Kidney epithelial cell (primary cell): ENCODE data around the gene TMEM114. TPM values are rescaled to one million over a fixed set of nuclear protein-coding genes. Genes with fewer than 3 reads are reported as not detected.
A peak's percentile ranks its signal among the peaks of the same experiment; 100 is the strongest.

Source experiments
- DNase-seq: peaks from one replicate; pipeline ENCODE4 v3.0.0-alpha.2; 2010; ENCODE audit warnings: low read depth
- H3K27me3 ChIP-seq: 2 replicates; pipeline ENCODE4 v1.6.0; 2011; ENCODE audit warnings: low read length; ENCODE audit not compliant: control insufficient read depth, insufficient read depth
- H3K36me3 ChIP-seq: 2 replicates; pipeline ENCODE4 v1.5.1; 2011; ENCODE audit warnings: low read length; ENCODE audit not compliant: control insufficient read depth, insufficient read depth
- H3K4me3 ChIP-seq: 2 replicates; pipeline ENCODE4 v1.5.1; 2011; ENCODE audit warnings: low read depth, mild to moderate bottlenecking, control low read depth, low read length
- total RNA-seq: library from RNA; depleted of rRNA; stranded (reverse); fragments of >200 nt; gene quantifications from 2 replicates; pipeline ENCODE4 v1.2.3, GENCODE V29; 2015
- TF ChIP-seq, protein P1 (sequence below): IDR thresholded peaks from 2 replicates; pipeline ENCODE4 v1.5.1; 2011; ENCODE audit warnings: mild to moderate bottlenecking, moderate library complexity, low read length, control low read depth, inconsistent platforms; ENCODE audit not compliant: insufficient read depth, poor library complexity, severe bottlenecking

Gene TMEM114
- total RNA-seq, result not detected in 2 replicates

DNA sequence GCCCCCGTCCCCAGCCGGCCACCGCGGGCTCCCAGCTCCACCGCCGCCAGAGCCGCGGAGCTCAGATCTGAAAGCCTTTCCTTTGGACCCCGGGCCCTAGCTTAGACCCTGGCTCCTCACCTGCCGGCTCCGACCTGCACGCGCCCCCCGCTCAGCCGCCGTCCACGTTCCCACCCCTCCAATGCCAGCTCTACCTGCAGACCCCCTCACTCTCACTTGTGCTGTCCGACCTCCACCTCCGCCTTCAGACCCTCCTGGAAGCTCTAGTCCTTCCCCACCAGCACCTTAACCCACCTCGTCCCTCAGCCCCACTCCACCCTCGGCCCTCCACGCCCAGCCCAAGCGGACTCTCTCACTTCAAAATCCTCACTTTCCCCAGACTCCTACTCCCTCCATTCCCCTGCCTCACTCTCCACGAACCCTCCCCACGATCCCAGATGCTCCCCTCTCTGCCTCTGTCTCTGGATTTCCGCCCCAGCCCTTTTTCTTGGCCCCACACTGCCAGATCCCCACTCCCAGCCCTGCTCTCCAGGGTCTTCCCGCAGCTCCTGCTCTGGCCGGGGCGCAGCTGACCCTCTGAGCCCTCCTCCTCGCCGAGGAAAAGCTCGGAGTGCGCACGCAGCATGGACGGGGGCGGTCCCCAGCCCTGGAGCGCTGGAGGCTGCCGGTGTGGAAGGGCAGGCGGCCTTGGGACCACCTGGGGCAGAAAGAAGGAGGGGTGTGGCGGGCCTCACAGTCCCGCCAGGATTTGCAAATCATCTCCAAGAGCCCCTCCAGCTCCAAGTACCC, at the start of gene TMEM114:
TMEM114 (minus strand) TSS at position 612 of the 789 bp plus-strand sequence. CDS start 673 bp downstream, outside the sequence.
- Histone ChIP-seq H3K27me3 (peaks cover 37% of the 10 kb centered on the region), H3K4me3 (no peak within 1 kb of the TSS), H3K36me3 (no peaks in the 10 kb centered on the region)
- TF ChIP-seq, protein P1, sequence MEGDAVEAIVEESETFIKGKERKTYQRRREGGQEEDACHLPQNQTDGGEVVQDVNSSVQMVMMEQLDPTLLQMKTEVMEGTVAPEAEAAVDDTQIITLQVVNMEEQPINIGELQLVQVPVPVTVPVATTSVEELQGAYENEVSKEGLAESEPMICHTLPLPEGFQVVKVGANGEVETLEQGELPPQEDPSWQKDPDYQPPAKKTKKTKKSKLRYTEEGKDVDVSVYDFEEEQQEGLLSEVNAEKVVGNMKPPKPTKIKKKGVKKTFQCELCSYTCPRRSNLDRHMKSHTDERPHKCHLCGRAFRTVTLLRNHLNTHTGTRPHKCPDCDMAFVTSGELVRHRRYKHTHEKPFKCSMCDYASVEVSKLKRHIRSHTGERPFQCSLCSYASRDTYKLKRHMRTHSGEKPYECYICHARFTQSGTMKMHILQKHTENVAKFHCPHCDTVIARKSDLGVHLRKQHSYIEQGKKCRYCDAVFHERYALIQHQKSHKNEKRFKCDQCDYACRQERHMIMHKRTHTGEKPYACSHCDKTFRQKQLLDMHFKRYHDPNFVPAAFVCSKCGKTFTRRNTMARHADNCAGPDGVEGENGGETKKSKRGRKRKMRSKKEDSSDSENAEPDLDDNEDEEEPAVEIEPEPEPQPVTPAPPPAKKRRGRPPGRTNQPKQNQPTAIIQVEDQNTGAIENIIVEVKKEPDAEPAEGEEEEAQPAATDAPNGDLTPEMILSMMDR, result no peak
- DNase-seq, result no peak

DNA sequence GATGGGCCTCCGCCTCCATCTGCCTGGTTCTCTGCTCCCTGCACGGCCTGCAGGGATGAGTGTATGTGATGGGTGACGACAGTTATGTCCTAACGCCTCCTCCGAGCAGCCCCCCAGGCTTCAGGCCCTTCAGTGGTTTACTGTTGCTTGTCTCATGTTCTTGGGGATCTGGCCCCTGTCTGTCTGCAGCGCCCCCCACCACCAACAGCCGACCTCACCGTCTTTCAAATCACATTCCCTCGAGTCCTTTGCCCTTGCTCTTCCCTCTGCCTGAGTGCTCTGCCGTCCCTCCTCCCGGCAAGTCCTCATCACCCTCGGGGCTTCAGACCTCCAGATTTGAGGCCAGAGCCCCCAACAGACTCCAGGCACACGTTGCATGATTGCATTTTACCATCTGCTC, 49.4 kb upstream of the TMEM114 start:
- H3K4me3 ChIP-seq, result no peak overlapping the region
- peaks cover 8% of the 10 kb centered on the region for H3K36me3 ChIP-seq
- H3K27me3 ChIP-seq, result no peaks in the 10 kb centered on the region
- no peak for DNase-seq
- TF ChIP-seq, protein P1, result no peak

DNA sequence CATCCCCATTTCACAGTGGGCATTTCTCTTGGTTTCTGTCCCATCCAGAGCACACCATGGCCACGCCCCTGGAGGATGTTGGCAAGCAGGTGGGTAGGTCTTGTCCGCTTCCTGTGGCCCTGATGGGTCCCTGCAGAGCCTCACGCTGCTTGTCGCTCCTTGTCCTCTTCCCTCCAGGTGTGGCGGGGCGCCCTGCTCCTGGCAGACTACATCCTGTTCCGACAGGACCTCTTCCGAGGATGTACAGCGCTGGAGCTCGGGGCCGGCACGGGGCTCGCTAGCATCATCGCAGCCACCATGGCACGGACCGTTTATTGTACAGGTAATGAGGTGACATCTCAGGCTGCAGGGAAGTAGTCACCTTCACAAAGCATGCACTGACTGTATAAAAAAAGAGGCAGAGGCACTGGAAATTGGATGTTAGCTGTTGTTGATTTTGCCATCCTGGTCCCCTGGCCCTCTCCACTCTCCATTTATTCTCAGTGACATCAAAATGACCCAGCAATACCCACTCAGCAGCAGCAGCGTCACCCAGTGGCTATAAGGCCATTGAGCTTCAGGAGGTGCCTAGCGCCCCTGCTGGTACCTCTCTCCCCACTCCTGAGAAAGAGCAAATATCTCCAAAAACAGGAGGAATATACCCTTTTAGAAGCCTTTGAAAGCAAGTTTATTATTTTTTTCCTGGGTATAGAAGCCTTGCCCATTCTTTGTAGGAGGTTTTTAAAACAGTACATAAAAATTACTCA, 44.9 kb upstream of the TMEM114 start:
- H3K4me3 ChIP-seq, result no peak overlapping the region
- TF ChIP-seq, protein P1, result peak; percentile 89
- no peak for DNase-seq
- no peaks in the 10 kb centered on the region for H3K27me3 ChIP-seq
- peaks cover 1% of the 10 kb centered on the region for H3K36me3 ChIP-seq

DNA sequence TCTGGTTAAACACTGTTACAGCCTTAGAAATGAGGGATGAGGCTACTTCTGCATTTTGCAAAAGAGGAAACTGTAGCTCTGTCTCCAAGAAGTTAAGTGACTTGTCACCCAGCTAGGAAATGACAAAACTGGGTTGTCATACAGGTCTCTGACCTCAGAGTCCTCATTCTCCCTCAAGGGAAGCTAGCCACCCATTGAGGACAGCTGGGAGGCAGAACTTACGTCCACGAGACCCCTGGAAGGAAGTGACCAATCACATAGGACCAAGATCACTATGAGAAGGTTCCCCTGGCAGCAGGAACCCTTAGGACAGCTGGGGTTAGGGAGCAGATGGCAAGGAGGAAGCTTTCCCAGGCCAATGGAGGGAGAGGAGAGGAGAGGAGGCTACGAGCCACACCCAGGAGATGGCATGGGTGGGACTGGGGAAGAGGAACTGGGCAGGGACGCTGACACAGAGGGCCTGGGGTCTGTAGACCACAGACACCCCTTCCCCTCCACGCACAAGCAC, 42.4 kb upstream of the TMEM114 start:
- TF ChIP-seq, protein P1, result no peak
- Histone ChIP-seq H3K36me3 (peaks cover 3% of the 10 kb centered on the region), H3K4me3 (no peak overlapping the region), H3K27me3 (no peaks in the 10 kb centered on the region)
- no peak for DNase-seq

DNA sequence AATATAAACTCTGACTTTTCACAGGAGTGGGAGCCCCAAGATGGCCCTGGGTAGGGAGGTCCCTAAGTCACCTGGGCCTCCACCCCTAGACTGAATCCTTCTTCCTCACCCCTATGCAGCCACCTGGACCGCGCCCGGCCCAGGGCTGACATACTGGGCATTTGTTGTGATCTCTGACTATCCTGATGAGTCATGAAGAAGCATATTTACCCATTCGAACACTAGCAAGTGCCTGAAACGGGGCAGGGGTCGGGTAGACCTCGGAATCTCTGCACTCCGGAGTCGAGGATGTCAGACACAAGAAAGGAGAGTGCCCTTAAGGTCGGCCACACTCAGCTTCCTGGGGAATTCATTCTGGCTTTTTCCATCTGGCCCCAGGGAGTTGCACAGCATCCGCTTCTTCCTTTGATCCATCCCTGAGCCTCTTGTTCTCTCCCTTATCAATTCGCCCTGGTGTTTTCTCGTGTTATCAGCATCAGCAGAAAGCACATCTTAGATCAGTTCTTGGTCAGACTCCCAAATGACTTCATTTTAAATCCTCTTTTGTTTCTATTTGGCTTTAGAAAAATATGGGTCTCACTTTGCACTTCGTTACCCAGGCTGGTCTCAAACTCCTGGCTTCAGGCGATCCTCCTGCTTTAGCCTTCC, 41.6 kb upstream of the TMEM114 start:
- DNase-seq, result no peak
- Histone ChIP-seq H3K27me3 (no peaks in the 10 kb centered on the region), H3K4me3 (no peak overlapping the region), H3K36me3 (peaks cover 3% of the 10 kb centered on the region)
- TF ChIP-seq, protein P1, result no peak
